HepG2 (cell line): ENCODE results near the gene ACOT8. TPM values are rescaled to one million over a fixed set of nuclear protein-coding genes. Genes with fewer than 3 reads are reported as not detected.

ENCODE experiments used
- SOX6 ChIP-seq, 2 experiments: fragments of 450-650 bp in 1 of 2; sonication (generic) in 1 of 2; formaldehyde crosslinking in 1 of 2; IDR thresholded peaks; 2 replicates each; pipeline versions ENCODE4 v1.4.0 to v1.6.1; 2017 to 2020; ENCODE audit warnings: antibody characterized with exemption in 1 of 2, mild to moderate bottlenecking in 1 of 2, missing genetic modification reagents in 1 of 2
- TCF12 ChIP-seq, 2 experiments: fragments of 450-650 bp in 1 of 2; sonication (generic) in 1 of 2; formaldehyde crosslinking in 1 of 2; IDR thresholded peaks; 2 replicates each; pipeline versions ENCODE4 v1.6.1 to v1.8.0; 2017 to 2022; ENCODE audit warnings: antibody characterized with exemption in 1 of 2, mild to moderate bottlenecking in 1 of 2, missing genetic modification reagents in 1 of 2, moderate library complexity in 1 of 2
- ZNF17 ChIP-seq: sonication (generic); formaldehyde crosslinking; IDR thresholded peaks from 2 replicates; pipeline ENCODE4 v1.5.0; 2020; ENCODE audit warnings: mild to moderate bottlenecking, missing genetic modification reagents
- ZNF34 ChIP-seq: sonication (generic); formaldehyde crosslinking; IDR thresholded peaks from 2 replicates; pipeline ENCODE4 v1.4.0; 2020; ENCODE audit warnings: mild to moderate bottlenecking, missing genetic modification reagents, borderline replicate concordance
- ZNF547 ChIP-seq: sonication (generic); formaldehyde crosslinking; IDR thresholded peaks from 2 replicates; pipeline ENCODE4 v1.5.1; 2020; ENCODE audit warnings: mild to moderate bottlenecking, missing genetic modification reagents
- polyA plus RNA-seq, 8 experiments: library from polyadenylated mRNA; depleted of rRNA in 3 of 8; stranded (reverse) in 7 of 8; unstranded in 1 of 8; fragments of >200 nt; fragmentation: Illumina TruSeq in 4 of 8; extraction: Trizol in 4 of 8; gene quantifications; 2 replicates each; pipeline versions ENCODE4 v1.2.1 to v1.2.3, GENCODE V29; 2011 to 2016; ENCODE audit warnings: low read depth in 4 of 8, missing spikeins in 1 of 8, mixed read lengths in 1 of 8; ENCODE audit not compliant: insufficient read depth in 1 of 8
- total RNA-seq, 5 experiments: library from RNA; depleted of rRNA; stranded (reverse); fragments of >200 nt; fragmentation: Illumina TruSeq; extraction: Trizol; gene quantifications; 2 replicates each; pipeline ENCODE4 v1.2.3, GENCODE V29; 2016; ENCODE audit warnings: low read depth in 1 of 5
- TF ChIP-seq, protein P1 (sequence below): sonication (generic); formaldehyde crosslinking; IDR thresholded peaks from 2 replicates; pipeline ENCODE4 v1.5.0; 2020; ENCODE audit warnings: missing genetic modification reagents, mild to moderate bottlenecking, borderline replicate concordance
- TF ChIP-seq, protein P2 (sequence below): sonication (generic); formaldehyde crosslinking; IDR thresholded peaks from 2 replicates; pipeline ENCODE4 v1.4.0; 2020; ENCODE audit warnings: mild to moderate bottlenecking, low read depth, missing genetic modification reagents
- TF ChIP-seq, protein P3 (sequence below), 2 experiments: fragments of 450-650 bp in 1 of 2; sonication (generic) in 1 of 2; formaldehyde crosslinking in 1 of 2; IDR thresholded peaks; 2 replicates each; pipeline versions ENCODE4 v1.6.1 to v1.8.0; 2016 to 2022; ENCODE audit warnings: antibody characterized with exemption in 1 of 2, mild to moderate bottlenecking in 1 of 2, missing genetic modification reagents in 1 of 2
- TF ChIP-seq, protein P4 (sequence below): sonication (generic); formaldehyde crosslinking; IDR thresholded peaks from 2 replicates; pipeline ENCODE4 v1.9.0; 2022; ENCODE audit warnings: missing genetic modification reagents, mild to moderate bottlenecking, borderline replicate concordance
- TF ChIP-seq, protein P5 (sequence below): sonication (generic); formaldehyde crosslinking; IDR thresholded peaks from 2 replicates; pipeline ENCODE4 v1.8.0; 2022; ENCODE audit warnings: mild to moderate bottlenecking, missing genetic modification reagents, borderline replicate concordance

The ACOT8 gene
- total and polyA plus RNA-seq, 2 of the 13 experiments (the other 11 are each of a cell fraction or from before 2014, with no cell fraction given), result 31.4 to 45.5 TPM

DNA sequence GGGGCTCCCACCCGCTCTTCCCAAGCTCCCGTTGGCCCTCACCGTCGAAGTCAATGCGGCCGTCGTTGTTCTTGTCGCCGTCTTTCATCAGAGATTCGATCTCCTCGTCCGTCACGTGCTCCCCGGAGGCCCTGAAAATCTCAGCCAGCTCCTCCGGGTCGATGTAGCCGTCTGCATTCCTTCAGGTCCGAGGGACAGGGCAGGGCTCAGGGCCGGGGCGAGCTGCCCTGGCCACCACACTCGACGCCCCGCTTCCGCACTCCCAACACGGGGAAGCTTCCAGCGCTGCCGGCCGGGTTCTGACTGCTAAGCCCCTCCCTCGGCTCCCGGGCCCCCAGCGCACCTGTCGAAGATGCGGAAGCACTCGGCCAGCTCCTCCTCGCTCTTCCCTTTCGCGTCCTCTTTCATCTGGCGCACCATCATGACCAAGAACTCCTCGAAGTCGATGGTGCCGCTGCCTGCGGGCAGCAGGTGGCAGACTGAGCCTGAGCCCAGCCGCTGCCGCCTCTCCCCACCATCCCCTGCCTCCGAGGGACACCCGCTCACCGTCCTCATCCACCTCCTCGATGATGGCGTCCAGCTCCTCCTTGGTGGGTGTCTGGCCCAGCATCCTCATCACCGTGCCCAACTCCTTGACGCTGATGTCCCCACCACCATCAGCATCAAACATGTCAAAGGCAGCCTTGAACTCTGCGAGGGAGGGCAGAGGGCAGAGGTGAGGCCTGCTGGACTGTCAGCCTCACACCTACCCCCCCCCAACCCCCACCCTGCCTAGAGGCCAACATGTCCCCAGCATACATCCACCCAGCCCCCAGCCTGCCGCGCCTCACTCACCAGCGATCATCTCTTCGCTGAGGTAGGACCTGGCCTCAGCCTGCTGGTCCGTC lies 33.0 kb downstream of the ACOT8 start (continued):
- TF ChIP-seq, protein P1, sequence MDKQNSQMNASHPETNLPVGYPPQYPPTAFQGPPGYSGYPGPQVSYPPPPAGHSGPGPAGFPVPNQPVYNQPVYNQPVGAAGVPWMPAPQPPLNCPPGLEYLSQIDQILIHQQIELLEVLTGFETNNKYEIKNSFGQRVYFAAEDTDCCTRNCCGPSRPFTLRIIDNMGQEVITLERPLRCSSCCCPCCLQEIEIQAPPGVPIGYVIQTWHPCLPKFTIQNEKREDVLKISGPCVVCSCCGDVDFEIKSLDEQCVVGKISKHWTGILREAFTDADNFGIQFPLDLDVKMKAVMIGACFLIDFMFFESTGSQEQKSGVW (CRISPR knock-in tag), result no peak
- TF ChIP-seq TCF12 (IDR thresholded peaks at IDR 0.05) (no peak), TCF12 (CRISPR knock-in tag; IDR thresholded peaks at IDR 0.05) (no peak), SOX6 (IDR thresholded peaks at IDR 0.05) (no peak), SOX6 (CRISPR knock-in tag; IDR thresholded peaks at IDR 0.05) (peak; percentile 50), ZNF34 (no peak), ZNF547 (peak; percentile 46; the same call in 1 of the 2 replicates), ZNF17 (CRISPR knock-in tag) (no peak)
- TF ChIP-seq, protein P2, sequence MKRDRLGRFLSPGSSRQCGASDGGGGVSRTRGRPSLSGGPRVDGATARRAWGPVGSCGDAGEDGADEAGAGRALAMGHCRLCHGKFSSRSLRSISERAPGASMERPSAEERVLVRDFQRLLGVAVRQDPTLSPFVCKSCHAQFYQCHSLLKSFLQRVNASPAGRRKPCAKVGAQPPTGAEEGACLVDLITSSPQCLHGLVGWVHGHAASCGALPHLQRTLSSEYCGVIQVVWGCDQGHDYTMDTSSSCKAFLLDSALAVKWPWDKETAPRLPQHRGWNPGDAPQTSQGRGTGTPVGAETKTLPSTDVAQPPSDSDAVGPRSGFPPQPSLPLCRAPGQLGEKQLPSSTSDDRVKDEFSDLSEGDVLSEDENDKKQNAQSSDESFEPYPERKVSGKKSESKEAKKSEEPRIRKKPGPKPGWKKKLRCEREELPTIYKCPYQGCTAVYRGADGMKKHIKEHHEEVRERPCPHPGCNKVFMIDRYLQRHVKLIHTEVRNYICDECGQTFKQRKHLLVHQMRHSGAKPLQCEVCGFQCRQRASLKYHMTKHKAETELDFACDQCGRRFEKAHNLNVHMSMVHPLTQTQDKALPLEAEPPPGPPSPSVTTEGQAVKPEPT (CRISPR knock-in tag), result no peak
- TF ChIP-seq, protein P3, sequence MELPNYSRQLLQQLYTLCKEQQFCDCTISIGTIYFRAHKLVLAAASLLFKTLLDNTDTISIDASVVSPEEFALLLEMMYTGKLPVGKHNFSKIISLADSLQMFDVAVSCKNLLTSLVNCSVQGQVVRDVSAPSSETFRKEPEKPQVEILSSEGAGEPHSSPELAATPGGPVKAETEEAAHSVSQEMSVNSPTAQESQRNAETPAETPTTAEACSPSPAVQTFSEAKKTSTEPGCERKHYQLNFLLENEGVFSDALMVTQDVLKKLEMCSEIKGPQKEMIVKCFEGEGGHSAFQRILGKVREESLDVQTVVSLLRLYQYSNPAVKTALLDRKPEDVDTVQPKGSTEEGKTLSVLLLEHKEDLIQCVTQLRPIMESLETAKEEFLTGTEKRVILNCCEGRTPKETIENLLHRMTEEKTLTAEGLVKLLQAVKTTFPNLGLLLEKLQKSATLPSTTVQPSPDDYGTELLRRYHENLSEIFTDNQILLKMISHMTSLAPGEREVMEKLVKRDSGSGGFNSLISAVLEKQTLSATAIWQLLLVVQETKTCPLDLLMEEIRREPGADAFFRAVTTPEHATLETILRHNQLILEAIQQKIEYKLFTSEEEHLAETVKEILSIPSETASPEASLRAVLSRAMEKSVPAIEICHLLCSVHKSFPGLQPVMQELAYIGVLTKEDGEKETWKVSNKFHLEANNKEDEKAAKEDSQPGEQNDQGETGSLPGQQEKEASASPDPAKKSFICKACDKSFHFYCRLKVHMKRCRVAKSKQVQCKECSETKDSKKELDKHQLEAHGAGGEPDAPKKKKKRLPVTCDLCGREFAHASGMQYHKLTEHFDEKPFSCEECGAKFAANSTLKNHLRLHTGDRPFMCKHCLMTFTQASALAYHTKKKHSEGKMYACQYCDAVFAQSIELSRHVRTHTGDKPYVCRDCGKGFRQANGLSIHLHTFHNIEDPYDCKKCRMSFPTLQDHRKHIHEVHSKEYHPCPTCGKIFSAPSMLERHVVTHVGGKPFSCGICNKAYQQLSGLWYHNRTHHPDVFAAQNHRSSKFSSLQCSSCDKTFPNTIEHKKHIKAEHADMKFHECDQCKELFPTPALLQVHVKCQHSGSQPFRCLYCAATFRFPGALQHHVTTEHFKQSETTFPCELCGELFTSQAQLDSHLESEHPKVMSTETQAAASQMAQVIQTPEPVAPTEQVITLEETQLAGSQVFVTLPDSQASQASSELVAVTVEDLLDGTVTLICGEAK (IDR thresholded peaks at IDR 0.05), result no peak
- TF ChIP-seq, protein P3 (CRISPR knock-in tag; IDR thresholded peaks at IDR 0.05), result no peak
- TF ChIP-seq, protein P4, sequence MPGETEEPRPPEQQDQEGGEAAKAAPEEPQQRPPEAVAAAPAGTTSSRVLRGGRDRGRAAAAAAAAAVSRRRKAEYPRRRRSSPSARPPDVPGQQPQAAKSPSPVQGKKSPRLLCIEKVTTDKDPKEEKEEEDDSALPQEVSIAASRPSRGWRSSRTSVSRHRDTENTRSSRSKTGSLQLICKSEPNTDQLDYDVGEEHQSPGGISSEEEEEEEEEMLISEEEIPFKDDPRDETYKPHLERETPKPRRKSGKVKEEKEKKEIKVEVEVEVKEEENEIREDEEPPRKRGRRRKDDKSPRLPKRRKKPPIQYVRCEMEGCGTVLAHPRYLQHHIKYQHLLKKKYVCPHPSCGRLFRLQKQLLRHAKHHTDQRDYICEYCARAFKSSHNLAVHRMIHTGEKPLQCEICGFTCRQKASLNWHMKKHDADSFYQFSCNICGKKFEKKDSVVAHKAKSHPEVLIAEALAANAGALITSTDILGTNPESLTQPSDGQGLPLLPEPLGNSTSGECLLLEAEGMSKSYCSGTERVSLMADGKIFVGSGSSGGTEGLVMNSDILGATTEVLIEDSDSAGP (CRISPR knock-in tag), result peak; percentile 65; the same call in 1 of the 2 replicates
- TF ChIP-seq, protein P5, sequence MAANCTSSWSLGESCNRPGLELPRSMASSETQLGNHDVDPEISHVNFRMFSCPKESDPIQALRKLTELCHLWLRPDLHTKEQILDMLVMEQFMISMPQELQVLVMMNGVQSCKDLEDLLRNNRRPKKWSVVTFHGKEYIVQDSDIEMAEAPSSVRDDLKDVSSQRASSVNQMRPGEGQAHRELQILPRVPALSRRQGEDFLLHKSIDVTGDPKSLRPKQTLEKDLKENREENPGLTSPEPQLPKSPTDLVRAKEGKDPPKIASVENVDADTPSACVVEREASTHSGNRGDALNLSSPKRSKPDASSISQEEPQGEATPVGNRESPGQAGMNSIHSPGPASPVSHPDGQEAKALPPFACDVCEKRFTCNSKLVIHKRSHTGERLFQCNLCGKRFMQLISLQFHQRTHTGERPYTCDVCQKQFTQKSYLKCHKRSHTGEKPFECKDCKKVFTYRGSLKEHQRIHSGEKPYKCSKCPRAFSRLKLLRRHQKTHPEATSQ (CRISPR knock-in tag), result no peak
